OCI-LY1 (cell line): ENCODE results near the gene TMEM220.
A peak's percentile ranks its signal among the peaks of the same experiment; 100 is the strongest.
"Not testable (repeated sequence)": the region's sequence is repeated elsewhere in the genome, so short reads cannot be mapped to it uniquely, and the experiment has no call there.

ENCODE experiments used
- H2AFZ ChIP-seq: fragments of 200-600 bp; sonication (generic), shearing (Covaris generic); 2 replicates; pipeline ENCODE4 v1.6.0; 2014; ENCODE audit warnings: antibody characterized with exemption, mild to moderate bottlenecking, low read length
- H3F3A ChIP-seq: fragments of 200-600 bp; sonication (generic), shearing (Covaris generic); 2 replicates; pipeline ENCODE4 v1.6.0; 2014; ENCODE audit warnings: mild to moderate bottlenecking, antibody characterized with exemption, low read length, moderate library complexity; ENCODE audit not compliant: insufficient read depth
- H3K27ac ChIP-seq: fragments of 200-600 bp; sonication (generic); 2 replicates; pipeline ENCODE4 v1.5.1; 2014; ENCODE audit warnings: low read length, mixed run types, mild to moderate bottlenecking, low read depth; ENCODE audit not compliant: poor library complexity, severe bottlenecking
- H3K27me3 ChIP-seq: fragments of 200-600 bp; sonication (generic); 2 replicates; pipeline ENCODE4 v1.6.0; 2014; ENCODE audit warnings: antibody characterized with exemption, mild to moderate bottlenecking, low read length, moderate library complexity; ENCODE audit not compliant: insufficient read depth
- H3K36me3 ChIP-seq: fragments of 200-600 bp; sonication (generic); 2 replicates; pipeline ENCODE4 v1.6.1; 2014; ENCODE audit warnings: mild to moderate bottlenecking, antibody characterized with exemption, low read length, moderate library complexity, mixed read lengths; ENCODE audit not compliant: insufficient read depth
- H3K4me1 ChIP-seq: fragments of 200-600 bp; sonication (generic); 2 replicates; pipeline ENCODE4 v1.5.1; 2014; ENCODE audit warnings: mild to moderate bottlenecking, low read length, moderate library complexity; ENCODE audit not compliant: insufficient read depth, severe bottlenecking
- H3K4me2 ChIP-seq: fragments of 200-600 bp; sonication (generic), shearing (Covaris generic); 2 replicates; pipeline ENCODE4 v1.6.1; 2014; ENCODE audit warnings: low read length
- H3K4me3 ChIP-seq: fragments of 200-600 bp; sonication (generic); 2 replicates; pipeline ENCODE4 v1.5.1; 2014; ENCODE audit warnings: low read length, low read depth, mild to moderate bottlenecking, mixed read lengths; ENCODE audit not compliant: poor library complexity, severe bottlenecking
- H3K79me2 ChIP-seq: fragments of 200-600 bp; shearing (Covaris generic); 2 replicates; pipeline ENCODE4 v1.6.1; 2016; ENCODE audit warnings: mixed run types, low read length, mixed read lengths; ENCODE audit not compliant: insufficient read depth
- H3K9ac ChIP-seq: fragments of 200-600 bp; sonication (generic), shearing (Covaris generic); 2 replicates; pipeline ENCODE4 v1.6.1; 2014; ENCODE audit warnings: mild to moderate bottlenecking, low read length, mixed read lengths
- H3K9me2 ChIP-seq: fragments of 200-600 bp; sonication (generic), shearing (Covaris generic); 2 replicates; pipeline ENCODE4 v1.6.1; 2014; ENCODE audit warnings: low read depth, mild to moderate bottlenecking, low read length, mixed read lengths
- H3K9me3 ChIP-seq: fragments of 200-600 bp; shearing (Covaris generic); 2 replicates; pipeline ENCODE4 v1.6.1; 2014; ENCODE audit warnings: low read length, mixed read lengths
- H4K20me1 ChIP-seq: fragments of 200-600 bp; sonication (generic), shearing (Covaris generic); 2 replicates; pipeline ENCODE4 v1.6.0; 2016; ENCODE audit warnings: mild to moderate bottlenecking, low read length; ENCODE audit not compliant: insufficient read depth
- CTCF ChIP-seq: fragments of 200-600 bp; sonication (generic), shearing (Covaris generic); IDR thresholded peaks from 2 replicates; pipeline ENCODE4 v1.5.1; 2017; ENCODE audit warnings: mild to moderate bottlenecking, antibody characterized with exemption, low read length, moderate library complexity, mixed read lengths
- EZH2 ChIP-seq: fragments of 200-600 bp; sonication (generic), shearing (Covaris generic); IDR thresholded peaks from 2 replicates; pipeline ENCODE4 v1.8.0; 2017; ENCODE audit warnings: borderline replicate concordance, mixed run types, mild to moderate bottlenecking, antibody characterized with exemption, low read length, moderate library complexity, mixed read lengths

TMEM220 gene

DNA sequence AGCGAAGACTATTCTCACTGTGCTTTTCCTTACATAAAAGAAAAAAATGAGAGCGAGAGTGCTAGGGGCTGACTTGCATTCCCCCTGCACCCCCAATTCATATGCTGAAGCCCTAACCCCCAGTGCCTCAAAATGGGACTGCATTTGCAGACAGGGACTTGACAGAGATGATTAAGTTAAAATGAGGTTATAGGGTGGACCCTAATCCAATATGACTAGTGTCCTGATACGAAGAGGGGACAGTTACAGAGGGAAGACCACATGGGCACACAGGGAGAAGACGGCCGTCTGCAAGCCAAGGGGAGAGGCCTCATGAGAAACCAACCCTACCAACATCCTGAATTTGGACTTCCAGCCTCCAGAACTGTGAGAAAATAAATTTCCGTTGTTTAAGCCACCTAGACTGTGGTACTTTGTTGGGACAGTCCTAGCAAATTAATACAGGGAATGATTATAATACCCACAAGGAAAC is 1.6 kb upstream of the TMEM220 start:
- Histone ChIP-seq H3K79me2 (no peaks in the 10 kb centered on the region), H3K4me3 (no peak overlapping the region), H3K36me3 (no peaks in the 10 kb centered on the region), H2AFZ (no peak overlapping the region), H3K9ac (no peak overlapping the region), H3K9me3 (no peaks in the 10 kb centered on the region), H3K27ac (no peak overlapping the region), H3K27me3 (no peaks in the 10 kb centered on the region; the same call in 1 of the 2 replicates), H3K4me2 (no peak overlapping the region), H3K9me2 (no peaks in the 10 kb centered on the region), H3K4me1 (peaks cover 4% of the 10 kb centered on the region), H3F3A (no peaks in the 10 kb centered on the region), H4K20me1 (no peaks in the 10 kb centered on the region)
- TF ChIP-seq CTCF (no peak), EZH2 (no peak)

- H3K4me1 ChIP-seq, H3F3A ChIP-seq, H3K27me3 ChIP-seq, H3K79me2 ChIP-seq, H2AFZ ChIP-seq, H3K27ac ChIP-seq, H3K9me3 ChIP-seq, H3K36me3 ChIP-seq, H4K20me1 ChIP-seq, H3K9me2 ChIP-seq: not testable (repeated sequence)
- peak overlapping the region; percentile 64 for H3K4me3 ChIP-seq
- peak overlapping the region; percentile 52 for H3K9ac ChIP-seq
- H3K4me2 ChIP-seq, result peak overlapping the region; percentile 85
These were observed 424 bp upstream of the TMEM220 start for GRCh38 chr17:10730247-10730646.

- no peaks in the 10 kb centered on the region for H3K79me2 ChIP-seq
- H3K36me3 ChIP-seq, result no peaks in the 10 kb centered on the region
- H3F3A ChIP-seq, result no peaks in the 10 kb centered on the region
- H3K9me3 ChIP-seq, result no peaks in the 10 kb centered on the region
- H3K9me2 ChIP-seq, result no peaks in the 10 kb centered on the region
- H3K4me2 ChIP-seq, result no peak overlapping the region
- H3K9ac ChIP-seq, result no peak overlapping the region
- no peak overlapping the region for H3K27ac ChIP-seq
- no peak for TF ChIP-seq EZH2
- no peak for TF ChIP-seq CTCF
- peaks cover 4% of the 10 kb centered on the region for H3K4me1 ChIP-seq
- no peak overlapping the region for H2AFZ ChIP-seq
- H3K27me3 ChIP-seq, result no peaks in the 10 kb centered on the region; the same call in 1 of the 2 replicates
- H4K20me1 ChIP-seq, result no peaks in the 10 kb centered on the region
- no peak overlapping the region for H3K4me3 ChIP-seq
These were observed 1.4 kb downstream of the TMEM220 start for GRCh38 chr17:10728331-10728892.

GRCh38 chr17:10727192-10727591 is 2.6 kb downstream of the TMEM220 start:
- Histone ChIP-seq H3K27ac (no peak overlapping the region), H3K4me2 (no peak overlapping the region), H3F3A (no peaks in the 10 kb centered on the region), H3K79me2 (no peaks in the 10 kb centered on the region), H3K9ac (no peak overlapping the region), H3K9me2 (no peaks in the 10 kb centered on the region), H3K36me3 (no peaks in the 10 kb centered on the region), H3K9me3 (no peaks in the 10 kb centered on the region), H2AFZ (no peak overlapping the region), H3K4me1 (peaks cover 4% of the 10 kb centered on the region), H3K4me3 (no peak overlapping the region), H3K27me3 (no peaks in the 10 kb centered on the region; the same call in 1 of the 2 replicates), H4K20me1 (no peaks in the 10 kb centered on the region)
- TF ChIP-seq EZH2, result no peak
